Uterus (tissue), 4 donors: ENCODE measurements around the gene TNFRSF18. TPM values are rescaled to one million over a fixed set of nuclear protein-coding genes. Genes with fewer than 3 reads are reported as not detected.
"Not testable (repeated sequence)": the region's sequence is repeated elsewhere in the genome, so short reads cannot be mapped to it uniquely, and the experiment has no call there.

Experiments
- DNase-seq, 2 donors: peaks; one replicate each; pipeline ENCODE4 v3.0.0-alpha.2; 2019 to 2020
- H3K27ac ChIP-seq, 2 donors: fragments of 200-600 bp; sonication (generic); 1 replicate in 1 of 2; 2 replicates in 1 of 2; pipeline ENCODE4 v1.5.1; 2016 to 2018
- H3K27me3 ChIP-seq, 2 donors: fragments of 200-600 bp; sonication (generic); one replicate each; pipeline ENCODE4 v1.5.1; 2018 to 2019; ENCODE audit warnings: control low read depth in 1 of 2
- H3K36me3 ChIP-seq, 2 donors: fragments of 200-600 bp; sonication (generic); one replicate each; pipeline ENCODE4 v1.5.1; 2019; ENCODE audit warnings: control low read depth in 1 of 2
- H3K4me1 ChIP-seq, 2 donors: fragments of 200-600 bp; sonication (generic); one replicate each; pipeline ENCODE4 v1.5.1; 2018 to 2019; ENCODE audit warnings: control low read depth in 1 of 2
- H3K4me3 ChIP-seq, 2 donors: fragments of 200-600 bp; sonication (generic); 1 replicate in 1 of 2; 2 replicates in 1 of 2; pipeline ENCODE4 v1.5.1; 2018 to 2019; ENCODE audit warnings: mild to moderate bottlenecking in 1 of 2
- H3K9me3 ChIP-seq, 2 donors: fragments of 200-600 bp; sonication (generic); one replicate each; pipeline ENCODE4 v1.5.1; 2019; ENCODE audit warnings: control low read depth in 1 of 2
- CTCF ChIP-seq, 4 experiments: fragments of 200-600 bp in 2 of 4; fragments of 450-650 bp in 2 of 4; sonication (generic) in 2 of 4; IDR thresholded peaks; one replicate each; pipeline ENCODE4 v1.5.1; 2016 to 2019; ENCODE audit warnings: antibody characterized with exemption in 4 of 4, mild to moderate bottlenecking in 2 of 4, moderate library complexity in 1 of 4
- POLR2A ChIP-seq, 2 donors: fragments of 450-650 bp; IDR thresholded peaks; one replicate each; pipeline ENCODE4 v1.6.1; 2016; ENCODE audit warnings: antibody characterized with exemption in 2 of 2, mild to moderate bottlenecking in 1 of 2, moderate library complexity in 1 of 2
- intact Hi-C: fragments of 100-400 bp; cut with DNase I; formaldehyde crosslinking; loops from one replicate; pipeline ENCODE4 v1.15.1; 2023; ENCODE audit warnings: low total_unique reads
- total RNA-seq, 4 donors: library from RNA; depleted of rRNA in 3 of 4; stranded (reverse); fragments of >200 nt in 3 of 4; gene quantifications; one replicate each; pipeline versions ENCODE4 v1.1.0 to v1.2.4, GENCODE V29; 2014 to 2023
- donor health status: DM: yes; HTN: yes; CAD: no.

The TNFRSF18 gene
- total RNA-seq, 4 donors from 2014 or later: 0.37 to 2.6 TPM; not detected in 2

GRCh38 chr1:1179983-1180861 lies 26.2 kb downstream of the TNFRSF18 start:
- no peak for TF ChIP-seq CTCF (IDR thresholded peaks at IDR 0.05)
- TF ChIP-seq POLR2A (IDR thresholded peaks at IDR 0.05): no peak
- Histone ChIP-seq H3K9me3 (no peaks in the 10 kb centered on the region), H3K27ac (no peak overlapping the region), H3K4me3 (no peak overlapping the region), H3K27me3 (no peaks in the 10 kb centered on the region), H3K4me1 (no peaks in the 10 kb centered on the region), H3K36me3 (no peaks in the 10 kb centered on the region)
- no peak for DNase-seq
- intact Hi-C loops: no loop called here

- H3K36me3 ChIP-seq: no peaks in the 10 kb centered on the region
- H3K4me1 ChIP-seq: no peaks in the 10 kb centered on the region
- no peaks in the 10 kb centered on the region for H3K9me3 ChIP-seq
- intact Hi-C loops: no loop called here
- no peak for DNase-seq
- no peak for TF ChIP-seq POLR2A (IDR thresholded peaks at IDR 0.05)
- no peak overlapping the region for H3K27ac ChIP-seq
- peaks cover 0 to 3% of the 10 kb centered on the region in 2 donors for H3K27me3 ChIP-seq
- H3K4me3 ChIP-seq: no peak overlapping the region
Measured at GRCh38 chr1:1179346-1179982, 26.9 kb downstream of the TNFRSF18 start.

GRCh38 chr1:1178794-1179331 lies 27.5 kb downstream of the TNFRSF18 start:
- DNase-seq: no peak
- H3K27me3 ChIP-seq: peaks cover 2 to 8% of the 10 kb centered on the region in 2 donors
- TF ChIP-seq POLR2A (IDR thresholded peaks at IDR 0.05): no peak
- TF ChIP-seq CTCF (IDR thresholded peaks at IDR 0.05): no peak

GRCh38 chr1:1177452-1178206 lies 28.8 kb downstream of the TNFRSF18 start:
- no peak overlapping the region for H3K4me3 ChIP-seq
- no peaks in the 10 kb centered on the region for H3K4me1 ChIP-seq
- peaks cover 10 to 18% of the 10 kb centered on the region in 2 donors for H3K27me3 ChIP-seq
- no peak for TF ChIP-seq POLR2A (IDR thresholded peaks at IDR 0.05)
- no peaks in the 10 kb centered on the region for H3K36me3 ChIP-seq
- DNase-seq: no peak
- H3K27ac ChIP-seq: no peak overlapping the region
- H3K9me3 ChIP-seq: no peaks in the 10 kb centered on the region
- intact Hi-C loops: no loop called here

More at GRCh38 chr1:1178794-1179331, 27.5 kb downstream of the TNFRSF18 start:
- Histone ChIP-seq H3K36me3 (no peaks in the 10 kb centered on the region), H3K27ac (no peak overlapping the region), H3K4me3 (no peak overlapping the region), H3K4me1 (no peaks in the 10 kb centered on the region), H3K9me3 (no peaks in the 10 kb centered on the region)
- intact Hi-C loops: no loop called here

- no peak for DNase-seq
- Histone ChIP-seq H3K4me3 (no peak overlapping the region), H3K4me1 (no peaks in the 10 kb centered on the region), H3K27ac (no peak overlapping the region), H3K9me3 (no peaks in the 10 kb centered on the region), H3K27me3 (peaks cover 10 to 19% of the 10 kb centered on the region in 2 donors), H3K36me3 (no peaks in the 10 kb centered on the region)
- TF ChIP-seq POLR2A (IDR thresholded peaks at IDR 0.05): no peak
- TF ChIP-seq CTCF (IDR thresholded peaks at IDR 0.05): no peak
- intact Hi-C loops: no loop called here
Measured at GRCh38 chr1:1176931-1177330, 29.5 kb downstream of the TNFRSF18 start.

GRCh38 chr1:1176063-1176761 lies 30.2 kb downstream of the TNFRSF18 start:
- intact Hi-C loops, H3K4me3 ChIP-seq, H3K36me3 ChIP-seq, H3K27ac ChIP-seq, H3K4me1 ChIP-seq, H3K9me3 ChIP-seq, DNase-seq: not testable (repeated sequence)
- H3K27me3 ChIP-seq: peaks cover 10 to 19% of the 10 kb centered on the region in 2 donors
